Osteoblast (primary cell): ENCODE measurements around the gene ATRNL1. TPM values are rescaled to one million over a fixed set of nuclear protein-coding genes. Genes with fewer than 3 reads are reported as not detected.

Experiments
- DNase-seq: peaks from one replicate; pipeline ENCODE4 v3.0.0; 2011; ENCODE audit warnings: low spot score, mixed read lengths; ENCODE audit not compliant: insufficient read length; ENCODE audit errors: missing footprints
- H2AFZ ChIP-seq: 2 replicates; pipeline ENCODE4 v1.6.0; 2011; ENCODE audit warnings: mild to moderate bottlenecking, low read length
- H3K27ac ChIP-seq: 2 replicates; pipeline ENCODE4 v1.5.1; 2011; ENCODE audit warnings: mild to moderate bottlenecking, low read depth, low read length, moderate library complexity
- H3K27me3 ChIP-seq: 2 replicates; pipeline ENCODE4 v1.6.0; 2012; ENCODE audit warnings: mild to moderate bottlenecking, control low read depth, inconsistent platforms, low read length, moderate library complexity; ENCODE audit not compliant: insufficient read depth
- H3K36me3 ChIP-seq: 2 replicates; pipeline ENCODE4 v1.5.1; 2011; ENCODE audit warnings: mild to moderate bottlenecking, low read length, control low read depth, moderate library complexity; ENCODE audit not compliant: insufficient read depth
- H3K4me1 ChIP-seq: 2 replicates; pipeline ENCODE4 v1.5.1; 2011; ENCODE audit warnings: mild to moderate bottlenecking, low read length, control low read depth, moderate library complexity; ENCODE audit not compliant: insufficient read depth
- H3K4me2 ChIP-seq: 2 replicates; pipeline ENCODE4 v1.6.0; 2011; ENCODE audit warnings: mild to moderate bottlenecking, low read length; ENCODE audit not compliant: insufficient read depth
- H3K4me3 ChIP-seq: fragments of 200-600 bp; sonication (generic); 3 replicates; pipeline ENCODE4 v1.5.1; 2012; ENCODE audit warnings: mild to moderate bottlenecking, low read length, inconsistent platforms; ENCODE audit not compliant: insufficient read depth
- H3K79me2 ChIP-seq: 2 replicates; pipeline ENCODE4 v1.6.0; 2012; ENCODE audit warnings: mild to moderate bottlenecking, low read length, control low read depth, inconsistent platforms; ENCODE audit not compliant: insufficient read depth
- H3K9me3 ChIP-seq: 2 replicates; pipeline ENCODE4 v1.5.1; 2011; ENCODE audit warnings: low read depth, low read length, control low read depth
- H4K20me1 ChIP-seq: 2 replicates; pipeline ENCODE4 v1.6.0; 2012; ENCODE audit warnings: mild to moderate bottlenecking, low read length, control low read depth; ENCODE audit not compliant: insufficient read depth
- total RNA-seq: library from RNA; depleted of rRNA; stranded (reverse); fragments of >200 nt; gene quantifications from 2 replicates; pipeline ENCODE4 v1.2.3, GENCODE V29; 2012
- TF ChIP-seq, protein P1 (sequence below): IDR thresholded peaks from 2 replicates; pipeline ENCODE4 v1.5.1; 2011; ENCODE audit warnings: mild to moderate bottlenecking, low read depth, low read length, moderate library complexity; ENCODE audit errors: extremely low read depth

ATRNL1 gene
- total RNA-seq, 1 donor, result 1.4 TPM

DNA sequence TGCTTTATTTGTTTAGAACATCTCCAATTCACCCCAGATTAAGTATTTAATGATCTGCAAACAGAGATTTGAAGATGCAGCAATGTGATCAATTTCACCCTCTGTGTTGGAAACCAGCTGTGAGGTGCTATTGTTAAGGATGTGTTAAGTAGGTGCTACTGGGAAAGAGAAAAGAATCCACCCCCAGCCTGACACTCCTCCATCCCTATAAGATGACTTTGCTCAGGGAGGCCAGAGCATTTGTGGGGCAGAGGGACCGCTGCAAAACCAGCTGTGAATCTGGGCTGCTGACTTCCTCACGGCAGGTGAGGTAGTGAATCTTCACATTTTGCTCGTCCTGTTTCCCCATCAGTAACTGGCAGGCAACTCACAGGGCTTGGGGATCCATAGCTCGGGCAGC, 882.3 kb downstream of the ATRNL1 start:
- Histone ChIP-seq H3K27ac (no peak overlapping the region), H3K4me3 (no peak overlapping the region), H3K27me3 (no peaks in the 10 kb centered on the region), H3K36me3 (no peaks in the 10 kb centered on the region), H3K4me1 (peaks cover 1% of the 10 kb centered on the region), H4K20me1 (no peaks in the 10 kb centered on the region), H3K79me2 (no peaks in the 10 kb centered on the region), H3K9me3 (no peaks in the 10 kb centered on the region), H2AFZ (no peak overlapping the region), H3K4me2 (no peak overlapping the region)
- TF ChIP-seq, protein P1, sequence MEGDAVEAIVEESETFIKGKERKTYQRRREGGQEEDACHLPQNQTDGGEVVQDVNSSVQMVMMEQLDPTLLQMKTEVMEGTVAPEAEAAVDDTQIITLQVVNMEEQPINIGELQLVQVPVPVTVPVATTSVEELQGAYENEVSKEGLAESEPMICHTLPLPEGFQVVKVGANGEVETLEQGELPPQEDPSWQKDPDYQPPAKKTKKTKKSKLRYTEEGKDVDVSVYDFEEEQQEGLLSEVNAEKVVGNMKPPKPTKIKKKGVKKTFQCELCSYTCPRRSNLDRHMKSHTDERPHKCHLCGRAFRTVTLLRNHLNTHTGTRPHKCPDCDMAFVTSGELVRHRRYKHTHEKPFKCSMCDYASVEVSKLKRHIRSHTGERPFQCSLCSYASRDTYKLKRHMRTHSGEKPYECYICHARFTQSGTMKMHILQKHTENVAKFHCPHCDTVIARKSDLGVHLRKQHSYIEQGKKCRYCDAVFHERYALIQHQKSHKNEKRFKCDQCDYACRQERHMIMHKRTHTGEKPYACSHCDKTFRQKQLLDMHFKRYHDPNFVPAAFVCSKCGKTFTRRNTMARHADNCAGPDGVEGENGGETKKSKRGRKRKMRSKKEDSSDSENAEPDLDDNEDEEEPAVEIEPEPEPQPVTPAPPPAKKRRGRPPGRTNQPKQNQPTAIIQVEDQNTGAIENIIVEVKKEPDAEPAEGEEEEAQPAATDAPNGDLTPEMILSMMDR, result no peak
- no peak for DNase-seq

DNA sequence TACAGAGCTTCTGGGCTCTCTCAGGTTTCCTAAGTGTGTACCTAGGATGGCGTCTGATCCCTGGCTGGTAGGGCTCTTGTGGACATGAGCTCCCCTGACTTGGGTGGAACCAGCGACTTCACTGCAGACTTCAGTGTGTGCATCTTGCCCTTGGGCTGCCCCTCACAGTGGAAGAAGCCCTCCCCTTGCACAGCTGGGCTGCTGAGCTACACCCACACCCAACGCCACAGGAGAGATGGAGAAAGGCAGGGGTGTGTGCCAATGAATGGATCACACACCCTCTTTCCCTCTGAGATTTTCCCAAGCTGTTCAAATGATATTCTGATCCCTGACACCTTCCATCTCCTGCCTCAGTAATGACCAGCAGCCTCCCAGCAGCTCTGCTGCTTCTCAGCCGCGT, 883.2 kb downstream of the ATRNL1 start:
- H3K36me3 ChIP-seq, result no peaks in the 10 kb centered on the region
- no peak overlapping the region for H2AFZ ChIP-seq
- H4K20me1 ChIP-seq, result no peaks in the 10 kb centered on the region
- no peak overlapping the region for H3K27ac ChIP-seq
- peaks cover 8% of the 10 kb centered on the region for H3K4me1 ChIP-seq
- no peak overlapping the region for H3K4me2 ChIP-seq
- no peaks in the 10 kb centered on the region for H3K27me3 ChIP-seq
- TF ChIP-seq, protein P1, result no peak
- H3K79me2 ChIP-seq, result no peaks in the 10 kb centered on the region
- no peak overlapping the region for H3K4me3 ChIP-seq
- H3K9me3 ChIP-seq, result no peaks in the 10 kb centered on the region
- no peak for DNase-seq

DNA sequence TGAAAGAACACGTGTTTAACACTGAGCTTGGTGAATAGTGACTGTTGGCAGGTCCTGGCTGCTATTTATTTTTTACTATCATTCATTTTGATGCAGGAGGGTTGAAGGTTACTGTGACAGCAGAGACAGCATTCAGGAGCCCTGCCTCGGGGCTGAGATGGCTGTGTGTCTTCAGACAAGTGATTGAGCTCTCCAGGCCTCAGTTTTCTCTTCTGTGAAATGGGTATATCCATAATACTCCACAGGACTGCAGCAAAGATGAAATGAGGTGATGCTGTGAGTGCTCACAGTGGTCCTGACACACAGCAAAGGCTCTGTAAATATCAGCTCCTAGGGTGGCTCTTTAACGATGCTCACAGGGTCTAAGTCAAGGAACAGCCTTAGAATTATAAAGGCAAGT, 884.7 kb downstream of the ATRNL1 start:
- TF ChIP-seq, protein P1, result no peak
- no peak for DNase-seq
- H3K4me1 ChIP-seq, result peaks cover 8% of the 10 kb centered on the region
- no peaks in the 10 kb centered on the region for H3K79me2 ChIP-seq
- no peak overlapping the region for H2AFZ ChIP-seq
- H3K9me3 ChIP-seq, result no peaks in the 10 kb centered on the region
- H3K4me2 ChIP-seq, result no peak overlapping the region
- no peak overlapping the region for H3K4me3 ChIP-seq
- no peak overlapping the region for H3K27ac ChIP-seq
- no peaks in the 10 kb centered on the region for H3K36me3 ChIP-seq
- H4K20me1 ChIP-seq, result no peaks in the 10 kb centered on the region
- no peaks in the 10 kb centered on the region for H3K27me3 ChIP-seq

DNA sequence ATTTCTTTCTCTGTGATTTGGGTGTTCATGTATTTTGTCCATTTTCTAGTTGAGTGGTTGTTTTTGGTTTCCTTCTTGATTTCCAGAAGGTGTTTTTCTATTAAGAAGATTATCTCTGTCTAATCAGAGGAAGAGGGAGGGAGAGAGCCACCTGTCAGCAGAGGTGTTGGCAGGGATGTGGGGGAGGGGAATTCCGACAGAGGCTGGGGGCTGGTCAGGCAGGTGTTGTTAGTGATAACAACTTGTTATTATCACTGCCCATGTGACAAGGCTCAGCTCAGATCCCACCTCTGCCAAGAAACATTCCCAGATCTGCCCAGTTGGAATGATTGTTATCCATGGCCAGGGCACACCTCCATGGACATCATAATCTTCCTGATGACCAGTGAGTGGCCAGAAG, 886.4 kb downstream of the ATRNL1 start:
- no peak for DNase-seq
- no peak overlapping the region for H2AFZ ChIP-seq
- H3K36me3 ChIP-seq, result no peaks in the 10 kb centered on the region
- H3K9me3 ChIP-seq, result no peaks in the 10 kb centered on the region
- no peak overlapping the region for H3K4me3 ChIP-seq
- H3K4me2 ChIP-seq, result no peak overlapping the region
- no peaks in the 10 kb centered on the region for H4K20me1 ChIP-seq
- no peaks in the 10 kb centered on the region for H3K79me2 ChIP-seq
- no peaks in the 10 kb centered on the region for H3K27me3 ChIP-seq
- TF ChIP-seq, protein P1, result no peak
- H3K27ac ChIP-seq, result no peak overlapping the region
- peaks cover 8% of the 10 kb centered on the region for H3K4me1 ChIP-seq
